CD4-positive, alpha-beta memory T cell (primary cell): Measurements from ENCODE around the gene UGT1A4. TPM values are rescaled to one million over a fixed set of nuclear protein-coding genes. Genes with fewer than 3 reads are reported as not detected.

ENCODE experiments used
- CTCF ChIA-PET: fragments of 350-600 bp; sonication (Branson Sonifier 250); formaldehyde crosslinking; loops from one replicate; lab custom pipeline; 2021; ENCODE audit warnings: inconsistent platforms; ENCODE audit not compliant: partially characterized antibody; lab: Charles Lee
- POLR2A ChIA-PET: fragments of 350-600 bp; sonication (Branson Sonifier 250); formaldehyde crosslinking; loops from one replicate; lab custom pipeline; 2021; ENCODE audit not compliant: partially characterized antibody; lab: Charles Lee
- DNase-seq, 5 donors: peaks; one replicate each; pipeline versions ENCODE4 v3.0.0 to v3.0.0-alpha.2; 2020 to 2022; ENCODE audit warnings: mixed read lengths in 1 of 5
- H3K27ac ChIP-seq: one replicate; pipeline ENCODE4 v1.7.0; 2013; ENCODE audit warnings: low read depth, low read length
- H3K27me3 ChIP-seq: 2 replicates; pipeline ENCODE4 v1.7.0; 2013; ENCODE audit warnings: mild to moderate bottlenecking, low read length, moderate library complexity; ENCODE audit not compliant: insufficient read depth
- H3K36me3 ChIP-seq: 2 replicates; pipeline ENCODE4 v1.7.0; 2013; ENCODE audit warnings: mild to moderate bottlenecking, low read length, moderate library complexity; ENCODE audit not compliant: insufficient read depth
- H3K4me1 ChIP-seq: 2 replicates; pipeline ENCODE4 v1.7.0; 2013; ENCODE audit warnings: mild to moderate bottlenecking, low read length, moderate library complexity; ENCODE audit not compliant: insufficient read depth
- H3K4me3 ChIP-seq, 2 donors: one replicate each; pipeline ENCODE4 v1.7.0; 2013; ENCODE audit warnings: low read length in 2 of 2, mild to moderate bottlenecking in 1 of 2
- H3K9me3 ChIP-seq, 2 donors: one replicate each; pipeline ENCODE4 v1.7.0; 2013; ENCODE audit warnings: low read length in 2 of 2, control low read depth in 1 of 2; ENCODE audit not compliant: control insufficient read depth in 1 of 2
- H3K27ac Mint-ChIP-seq, 7 donors: one replicate each; pipeline ENCODE4 v1.8.0; 2020 to 2021; ENCODE audit warnings: mixed read lengths in 7 of 7, mild to moderate bottlenecking in 6 of 7, inconsistent platforms in 3 of 7, moderate library complexity in 3 of 7
- H3K27me3 Mint-ChIP-seq, 2 donors: one replicate each; pipeline ENCODE4 v1.8.0; 2020 to 2021; ENCODE audit warnings: mixed read lengths in 2 of 2
- H3K36me3 Mint-ChIP-seq, 2 donors: one replicate each; pipeline ENCODE4 v1.8.0; 2020 to 2021; ENCODE audit warnings: mixed read lengths in 2 of 2, inconsistent platforms in 1 of 2, mild to moderate bottlenecking in 1 of 2
- H3K4me1 Mint-ChIP-seq, 4 donors: one replicate each; pipeline ENCODE4 v1.8.0; 2020 to 2021; ENCODE audit warnings: mixed read lengths in 4 of 4, mild to moderate bottlenecking in 1 of 4
- H3K4me3 Mint-ChIP-seq, 8 donors: one replicate each; pipeline ENCODE4 v1.8.0; 2020 to 2021; ENCODE audit warnings: mixed read lengths in 8 of 8, mild to moderate bottlenecking in 7 of 8, moderate library complexity in 6 of 8, inconsistent platforms in 3 of 8
- H3K9me3 Mint-ChIP-seq, 8 donors: one replicate each; pipeline ENCODE4 v1.8.0; 2020 to 2021; ENCODE audit warnings: mixed read lengths in 8 of 8, mild to moderate bottlenecking in 5 of 8, inconsistent platforms in 3 of 8, moderate library complexity in 1 of 8
- intact Hi-C: fragments of 100-400 bp; cut with micrococcal nuclease; formaldehyde crosslinking; loops from one replicate; pipeline ENCODE4 v1.15.1; 2023
- polyA plus RNA-seq, 2 donors: library from polyadenylated mRNA; unstranded; fragments of 300-500 nt; fragmentation: Illumina TruSeq; gene quantifications; one replicate each; pipeline ENCODE4 v1.2.3, GENCODE V29; 2021
- total RNA-seq, 2 experiments: library from RNA; stranded (reverse); gene quantifications; one replicate each; pipeline ENCODE4 v1.2.3, GENCODE V29; 2021

The UGT1A4 gene
- total and polyA plus RNA-seq, 4 experiments from 2014 or later: not detected

DNA sequence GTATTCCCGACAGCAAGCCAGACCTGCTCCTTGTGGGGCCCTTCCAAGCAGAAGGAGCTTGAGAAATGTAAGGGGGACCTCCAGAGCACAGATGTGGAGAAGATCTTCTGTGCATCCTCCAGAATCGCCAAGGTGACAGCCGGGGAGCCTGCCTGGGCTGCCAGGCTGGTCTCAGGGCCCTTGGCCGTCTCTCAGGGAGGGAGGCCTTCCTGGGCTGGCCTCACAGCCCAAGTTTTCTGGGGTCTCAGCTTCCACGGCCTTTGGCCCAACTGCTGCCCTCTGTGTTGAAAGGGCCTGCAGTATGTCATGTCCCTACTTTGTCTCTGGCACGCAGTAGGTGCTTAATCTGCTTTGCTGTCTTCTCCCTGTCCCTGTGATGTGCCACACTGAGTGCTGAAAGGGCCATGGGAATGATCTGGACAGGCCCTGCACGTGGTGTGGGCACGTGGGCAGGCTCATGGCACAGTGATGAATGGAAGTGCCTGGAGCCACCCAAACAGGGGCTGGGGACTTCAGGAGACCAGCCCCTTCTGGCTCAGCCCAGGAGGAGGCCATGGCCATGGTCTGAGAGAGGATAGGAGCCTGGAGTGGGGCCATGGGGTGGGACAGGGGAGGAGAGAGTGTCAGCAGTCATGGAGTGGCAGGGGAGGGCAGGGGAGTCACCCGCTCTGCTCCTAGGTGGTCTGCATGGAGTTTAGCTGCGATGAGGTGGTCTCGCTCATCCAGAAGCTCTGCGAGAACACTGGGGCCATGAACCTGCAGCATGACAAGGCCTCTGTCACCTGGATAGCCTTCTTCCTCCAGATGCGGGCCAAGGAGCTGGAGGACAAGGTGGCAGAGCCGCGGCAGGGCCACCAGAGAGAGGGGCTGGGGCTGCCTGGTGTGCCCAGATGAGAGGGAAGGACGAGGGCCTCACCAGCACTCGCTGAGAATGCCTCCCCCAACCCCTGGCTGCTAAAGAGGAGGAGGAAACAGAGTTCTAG lies 100.4 kb downstream of the UGT1A4 start:
- no peak overlapping the region for H3K27ac ChIP-seq
- DNase-seq: no peak
- no peaks in the 10 kb centered on the region for H3K27me3 ChIP-seq
- H3K4me3 ChIP-seq: no peak overlapping the region
- H3K4me3 Mint-ChIP-seq: no peak overlapping the region
- intact Hi-C loops: no loop called here
- no peaks in the 10 kb centered on the region for H3K4me1 ChIP-seq
- H3K36me3 Mint-ChIP-seq: no peaks in the 10 kb centered on the region
- POLR2A ChIA-PET: no interaction called here
- CTCF ChIA-PET: no interaction called here
- no peaks in the 10 kb centered on the region for H3K36me3 ChIP-seq
- H3K4me1 Mint-ChIP-seq: no peaks in the 10 kb centered on the region
- H3K27me3 Mint-ChIP-seq: peaks cover 1 to 11% of the 10 kb centered on the region in 2 donors
- no peak overlapping the region for H3K27ac Mint-ChIP-seq
- no peaks in the 10 kb centered on the region for H3K9me3 Mint-ChIP-seq
- H3K9me3 ChIP-seq: no peaks in the 10 kb centered on the region

DNA sequence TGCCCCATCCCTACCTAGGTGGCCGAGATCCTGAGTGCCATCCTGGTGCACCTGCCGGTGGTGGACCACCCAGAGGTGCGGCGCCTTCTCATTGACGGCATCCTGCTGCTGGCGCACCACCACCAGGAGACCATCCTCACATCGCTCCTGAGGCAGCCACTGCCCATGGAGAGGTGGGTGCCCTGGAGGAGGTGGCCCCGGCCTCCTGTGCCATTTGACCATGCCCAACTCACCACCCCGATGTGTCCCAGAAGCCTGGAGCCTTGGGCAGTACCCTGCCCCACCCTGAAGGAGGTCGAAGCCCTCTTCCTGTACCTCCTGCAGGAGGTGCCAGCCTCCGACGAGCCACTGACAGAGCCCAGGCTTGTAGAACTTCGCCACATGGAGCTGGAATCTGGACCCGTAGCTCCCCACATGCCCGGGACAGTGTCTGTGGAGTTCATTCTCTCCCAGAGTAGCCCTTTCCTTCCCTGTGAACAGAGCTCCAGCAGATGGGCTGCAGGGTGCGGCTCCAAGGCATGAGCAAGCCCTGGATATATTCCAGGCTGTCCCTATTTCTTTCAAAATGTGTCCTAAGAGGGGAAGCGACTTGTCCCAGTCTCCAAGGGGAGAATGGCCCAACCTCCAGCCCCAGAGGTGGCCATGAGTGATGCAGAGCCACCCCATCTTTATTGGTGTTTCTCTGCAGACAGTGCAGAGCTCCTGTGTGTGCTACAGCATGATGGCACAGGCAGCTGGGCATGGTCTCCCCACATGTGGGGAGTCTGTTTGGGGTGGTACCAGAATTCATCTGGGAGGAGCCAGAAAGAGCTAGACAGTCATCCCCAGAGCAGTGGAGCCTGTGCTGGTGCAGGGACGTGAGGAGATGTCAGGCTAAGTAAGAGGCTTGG lies 101.6 kb downstream of the UGT1A4 start:
- H3K4me3 ChIP-seq: no peak overlapping the region
- H3K4me3 Mint-ChIP-seq: no peak overlapping the region
- no peaks in the 10 kb centered on the region for H3K4me1 ChIP-seq
- H3K27ac ChIP-seq: no peak overlapping the region
- no peaks in the 10 kb centered on the region for H3K36me3 ChIP-seq
- H3K27me3 Mint-ChIP-seq: peaks cover 1 to 9% of the 10 kb centered on the region in 2 donors
- H3K9me3 Mint-ChIP-seq: no peaks in the 10 kb centered on the region
- CTCF ChIA-PET: no interaction called here
- POLR2A ChIA-PET: no interaction called here
- H3K9me3 ChIP-seq: no peaks in the 10 kb centered on the region
- H3K27me3 ChIP-seq: no peaks in the 10 kb centered on the region
- H3K27ac Mint-ChIP-seq: no peak overlapping the region
- no peaks in the 10 kb centered on the region for H3K36me3 Mint-ChIP-seq
- intact Hi-C loops: no loop called here
- no peak for DNase-seq
- H3K4me1 Mint-ChIP-seq: no peaks in the 10 kb centered on the region

GRCh38 chr2:233820774-233821105 lies 102.2 kb downstream of the UGT1A4 start:
- Histone ChIP-seq H3K4me3 (no peak overlapping the region), H3K27me3 (no peaks in the 10 kb centered on the region), H3K36me3 (no peaks in the 10 kb centered on the region), H3K27ac (no peak overlapping the region), H3K9me3 (no peaks in the 10 kb centered on the region), H3K4me1 (no peaks in the 10 kb centered on the region)
- Mint-ChIP-seq H3K36me3 (no peaks in the 10 kb centered on the region), H3K27me3 (peaks cover 1 to 9% of the 10 kb centered on the region in 2 donors), H3K9me3 (no peaks in the 10 kb centered on the region), H3K27ac (no peak overlapping the region), H3K4me3 (no peak overlapping the region), H3K4me1 (no peaks in the 10 kb centered on the region)
- intact Hi-C loops: no loop called here
- CTCF ChIA-PET: no interaction called here
- no peak for DNase-seq
- POLR2A ChIA-PET: no interaction called here

DNA sequence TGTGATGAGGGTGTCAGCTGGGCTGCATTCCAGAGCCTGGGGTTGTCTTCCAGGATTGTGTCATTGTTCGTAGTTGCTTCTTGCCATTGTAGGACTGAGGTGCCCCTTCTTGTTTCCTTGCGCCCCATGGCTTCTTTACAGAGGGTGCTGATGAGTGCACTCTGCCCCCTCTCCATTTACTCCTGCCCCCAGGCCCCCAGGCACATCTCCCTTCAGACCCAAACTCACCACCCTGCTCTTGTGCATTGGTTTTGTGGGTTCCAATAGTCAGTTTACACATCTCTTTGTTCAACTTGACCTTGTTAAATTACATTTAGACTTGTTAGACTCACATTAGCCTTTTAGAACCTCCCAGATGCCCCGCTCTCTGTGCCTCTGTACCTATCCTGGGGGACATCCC lies 102.7 kb downstream of the UGT1A4 start:
- H3K36me3 Mint-ChIP-seq: no peaks in the 10 kb centered on the region
- DNase-seq: no peak
- Histone ChIP-seq H3K27me3 (no peaks in the 10 kb centered on the region), H3K9me3 (no peaks in the 10 kb centered on the region), H3K4me1 (no peaks in the 10 kb centered on the region), H3K36me3 (no peaks in the 10 kb centered on the region), H3K27ac (no peak overlapping the region), H3K4me3 (no peak overlapping the region)
- H3K9me3 Mint-ChIP-seq: no peaks in the 10 kb centered on the region
- H3K27ac Mint-ChIP-seq: no peak overlapping the region
- POLR2A ChIA-PET: no interaction called here
- H3K4me1 Mint-ChIP-seq: no peaks in the 10 kb centered on the region
- intact Hi-C loops: no loop called here
- H3K27me3 Mint-ChIP-seq: peaks cover 3 to 9% of the 10 kb centered on the region in 2 donors
- CTCF ChIA-PET: no interaction called here
- no peak overlapping the region for H3K4me3 Mint-ChIP-seq

- Histone ChIP-seq H3K4me3 (no peak overlapping the region), H3K4me1 (no peaks in the 10 kb centered on the region), H3K36me3 (no peaks in the 10 kb centered on the region), H3K9me3 (no peaks in the 10 kb centered on the region), H3K27ac (no peak overlapping the region), H3K27me3 (no peaks in the 10 kb centered on the region)
- H3K36me3 Mint-ChIP-seq: no peaks in the 10 kb centered on the region
- ChIA-PET CTCF (no interaction called here), POLR2A (no interaction called here)
- intact Hi-C loops: no loop called here
- H3K4me1 Mint-ChIP-seq: no peaks in the 10 kb centered on the region
- no peak overlapping the region for H3K4me3 Mint-ChIP-seq
- peaks cover 3 to 9% of the 10 kb centered on the region in 2 donors for H3K27me3 Mint-ChIP-seq
- no peaks in the 10 kb centered on the region for H3K9me3 Mint-ChIP-seq
- no peak for DNase-seq
- no peak overlapping the region for H3K27ac Mint-ChIP-seq
Observed at GRCh38 chr2:233821709-233822100, 103.2 kb downstream of the UGT1A4 start.

GRCh38 chr2:233822101-233822771 lies 103.7 kb downstream of the UGT1A4 start:
- Histone ChIP-seq H3K27me3 (no peaks in the 10 kb centered on the region), H3K27ac (no peak overlapping the region), H3K9me3 (no peaks in the 10 kb centered on the region), H3K36me3 (no peaks in the 10 kb centered on the region), H3K4me1 (no peaks in the 10 kb centered on the region), H3K4me3 (no peak overlapping the region)
- no peaks in the 10 kb centered on the region for H3K4me1 Mint-ChIP-seq
- CTCF ChIA-PET: no interaction called here
- H3K9me3 Mint-ChIP-seq: no peaks in the 10 kb centered on the region
- H3K27ac Mint-ChIP-seq: no peak overlapping the region
- H3K36me3 Mint-ChIP-seq: no peaks in the 10 kb centered on the region
- no peak for DNase-seq
- POLR2A ChIA-PET: no interaction called here
- peaks cover 3 to 6% of the 10 kb centered on the region in 2 donors for H3K27me3 Mint-ChIP-seq
- no peak overlapping the region for H3K4me3 Mint-ChIP-seq
- intact Hi-C loops: no loop called here
